IMR-90 (cell line): Measurements from ENCODE around the gene SLC43A2. TPM values are rescaled to one million over a fixed set of nuclear protein-coding genes. Genes with fewer than 3 reads are reported as not detected.
A peak's percentile ranks its signal among the peaks of the same experiment; 100 is the strongest.

Source experiments
- ATAC-seq: fragments of 200-7000 bp; cut with Tn5 transposase; 2 replicates; pipeline ENCODE4 v1.9.1; 2020; ENCODE audit warnings: low read depth, mild to moderate bottlenecking, moderate library complexity
- BruUV-seq: library from RNA; stranded (reverse); fragments of 400-500 nt; replicated peaks from 2 replicates; lab custom pipeline; 2021; lab: Mats Ljungman, UMichigan
- CTCF ChIA-PET: fragments of 300-600 bp; formaldehyde crosslinking; extraction: SDS; loops from one replicate; lab custom pipeline; 2021; ENCODE audit warnings: antibody characterized with exemption; lab: Yijun Ruan, JAX
- POLR2A ChIA-PET: fragments of 300-600 bp; sonication (Branson Sonifier 250); formaldehyde crosslinking; loops from one replicate; lab custom pipeline; 2022; ENCODE audit warnings: antibody characterized with exemption; ENCODE audit not compliant: unreplicated experiment; lab: Charles Lee
- DNase-seq: peaks from one replicate; pipeline ENCODE4 v3.0.0; 2013
- H2AFZ ChIP-seq: replicated peaks from 2 replicates; pipeline ENCODE3; 2013; ENCODE audit warnings: low read length, mild to moderate bottlenecking; ENCODE audit not compliant: poor library complexity
- H2AK5ac ChIP-seq: 2 replicates; pipeline ENCODE4 v1.6.1; 2013; ENCODE audit warnings: low read depth, low read length, inconsistent platforms
- H2AK9ac ChIP-seq: replicated peaks from 2 replicates; pipeline ENCODE3; 2013; ENCODE audit warnings: mild to moderate bottlenecking, low read depth, low read length, moderate library complexity; ENCODE audit not compliant: poor library complexity
- H2BK120ac ChIP-seq: 2 replicates; pipeline ENCODE4 v1.6.1; 2013; ENCODE audit warnings: low read depth, low read length, inconsistent platforms
- H2BK15ac ChIP-seq: 3 replicates; pipeline ENCODE4 v1.6.1; 2013; ENCODE audit warnings: low read depth, low read length, inconsistent platforms
- H2BK20ac ChIP-seq: 2 replicates; pipeline ENCODE4 v1.6.1; 2013; ENCODE audit warnings: low read depth, mild to moderate bottlenecking, inconsistent platforms, low read length, moderate library complexity
- H2BK5ac ChIP-seq: 2 replicates; pipeline ENCODE4 v1.6.1; 2013; ENCODE audit warnings: mild to moderate bottlenecking, low read depth, low read length, inconsistent platforms; ENCODE audit not compliant: poor library complexity, severe bottlenecking
- H3K14ac ChIP-seq: replicated peaks from 2 replicates; pipeline ENCODE4 v1.6.1; 2013; ENCODE audit warnings: low read depth, low read length, inconsistent platforms
- H3K18ac ChIP-seq: 2 replicates; pipeline ENCODE4 v1.6.1; 2013; ENCODE audit warnings: low read depth, low read length, control low read depth
- H3K23ac ChIP-seq: 2 replicates; pipeline ENCODE4 v1.6.1; 2013; ENCODE audit warnings: low read depth, low read length, inconsistent platforms
- H3K27ac ChIP-seq: 2 replicates; pipeline ENCODE4 v1.5.1; 2013; ENCODE audit warnings: mild to moderate bottlenecking, control low read depth, low read length; ENCODE audit not compliant: insufficient read depth
- H3K27me3 ChIP-seq: 2 replicates; pipeline ENCODE4 v1.6.1; 2013; ENCODE audit warnings: low read length; ENCODE audit not compliant: control insufficient read depth, insufficient read depth
- H3K36me3 ChIP-seq: 2 replicates; pipeline ENCODE4 v1.6.1; 2013; ENCODE audit warnings: low read length, mixed read lengths; ENCODE audit not compliant: control insufficient read depth, insufficient read depth
- H3K4ac ChIP-seq: 2 replicates; pipeline ENCODE4 v1.6.1; 2013; ENCODE audit warnings: low read depth, low read length, inconsistent platforms
- H3K4me1 ChIP-seq: 2 replicates; pipeline ENCODE4 v1.6.1; 2013; ENCODE audit warnings: low read length, mixed read lengths; ENCODE audit not compliant: control insufficient read depth, insufficient read depth
- H3K4me2 ChIP-seq: 2 replicates; pipeline ENCODE4 v1.6.1; 2013; ENCODE audit warnings: low read depth, mild to moderate bottlenecking, control low read depth, low read length, moderate library complexity
- H3K4me3 ChIP-seq: 2 replicates; pipeline ENCODE4 v1.5.1; 2013; ENCODE audit warnings: low read depth, mild to moderate bottlenecking, control low read depth, low read length, moderate library complexity; ENCODE audit not compliant: insufficient read depth
- H3K56ac ChIP-seq: 2 replicates; pipeline ENCODE4 v1.6.1; 2013; ENCODE audit warnings: low read length, inconsistent platforms; ENCODE audit not compliant: insufficient read depth; ENCODE audit errors: extremely low read depth
- H3K79me1 ChIP-seq, 2 experiments: 2 replicates each; pipeline ENCODE4 v1.6.1; 2013; ENCODE audit warnings: low read length in 2 of 2, inconsistent platforms in 1 of 2, low read depth in 1 of 2
- H3K9ac ChIP-seq: 2 replicates; pipeline ENCODE4 v1.6.1; 2013; ENCODE audit warnings: low read depth, low read length, control low read depth
- H3K9me1 ChIP-seq: 2 replicates; pipeline ENCODE4 v1.6.1; 2013; ENCODE audit warnings: low read length, inconsistent platforms; ENCODE audit not compliant: insufficient read depth
- H3K9me3 ChIP-seq: 2 replicates; pipeline ENCODE4 v1.6.1; 2013; ENCODE audit warnings: low read length; ENCODE audit not compliant: control insufficient read depth, insufficient read depth
- H4K20me1 ChIP-seq: 2 replicates; pipeline ENCODE4 v1.6.1; 2013; ENCODE audit warnings: low read length, inconsistent platforms; ENCODE audit not compliant: insufficient read depth
- H4K5ac ChIP-seq: 2 replicates; pipeline ENCODE4 v1.6.1; 2013; ENCODE audit warnings: mild to moderate bottlenecking, low read depth, low read length, control low read depth
- H4K8ac ChIP-seq, 2 experiments: 2 replicates each; pipeline ENCODE4 v1.6.1; 2013; ENCODE audit warnings: low read depth in 2 of 2, low read length in 2 of 2, control low read depth in 1 of 2, inconsistent platforms in 1 of 2
- H4K91ac ChIP-seq: 2 replicates; pipeline ENCODE4 v1.6.1; 2013; ENCODE audit warnings: low read depth, low read length, inconsistent platforms; ENCODE audit not compliant: insufficient read depth
- CEBPB ChIP-seq: IDR thresholded peaks from 2 replicates; pipeline ENCODE4 v1.6.1; 2012; ENCODE audit warnings: low read depth, low read length, improper control_type of control experiment
- CHD1 ChIP-seq: IDR thresholded peaks from 2 replicates; pipeline ENCODE4 v1.6.1; 2012; ENCODE audit warnings: low read depth, low read length, improper control_type of control experiment
- FOS ChIP-seq: fragments of 150-350 bp; IDR thresholded peaks from 2 replicates; pipeline ENCODE4 v1.6.1; 2016; ENCODE audit warnings: low read depth, low read length
- MAZ ChIP-seq: IDR thresholded peaks from 2 replicates; pipeline ENCODE4 v1.6.1; 2012; ENCODE audit warnings: low read depth, mild to moderate bottlenecking, low read length, improper control_type of control experiment, moderate library complexity, borderline replicate concordance
- MXI1 ChIP-seq: IDR thresholded peaks from 2 replicates; pipeline ENCODE4 v1.6.1; 2012; ENCODE audit warnings: low read depth, mild to moderate bottlenecking, low read length, moderate library complexity, borderline replicate concordance
- NFE2L2 ChIP-seq: fragments of 150-350 bp; IDR thresholded peaks from 2 replicates; pipeline ENCODE4 v1.6.1; 2016; ENCODE audit warnings: low read depth, mild to moderate bottlenecking, low read length
- POLR2A ChIP-seq: IDR thresholded peaks from 2 replicates; pipeline ENCODE4 v1.6.1; 2012; ENCODE audit warnings: mild to moderate bottlenecking, low read depth, low read length
- RAD21 ChIP-seq: IDR thresholded peaks from 2 replicates; pipeline ENCODE4 v1.6.1; 2012; ENCODE audit warnings: low read length, improper control_type of control experiment
- RFX5 ChIP-seq: IDR thresholded peaks from 2 replicates; pipeline ENCODE4 v1.8.0; 2012; ENCODE audit warnings: low read depth, mild to moderate bottlenecking, low read length, moderate library complexity
- SMC3 ChIP-seq: fragments of 150-350 bp; IDR thresholded peaks from 2 replicates; pipeline ENCODE4 v1.6.1; 2016; ENCODE audit warnings: low read depth, mild to moderate bottlenecking, antibody characterized with exemption, low read length, moderate library complexity
- WGBS, 2 experiments: methylation state at CpG; one replicate each; pipeline versions ENCODE4 v1.1.5 to v1.1.7; 2013; ENCODE audit warnings: missing lambda C conversion rate in 2 of 2; ENCODE audit not compliant: insufficient read length in 1 of 2; ENCODE audit errors: extremely low coverage in 2 of 2; 5-methylcytosine and 5-hydroxymethylcytosine counted together
- dilution Hi-C: fragments of 300-500 bp; cut with HindIII; formaldehyde crosslinking; loops from one replicate; pipeline ENCODE4 v1.14.3; 2018; ENCODE audit warnings: low sequenced_read_pairs; ENCODE audit not compliant: unreplicated experiment
- in situ Hi-C: fragments of 300-500 bp; cut with MboI; formaldehyde crosslinking; loops from 3 replicates; pipeline ENCODE4 v1.14.3; 2019; ENCODE audit warnings: low sequenced_read_pairs, inconsistent platforms, mixed read lengths
- intact Hi-C: fragments of 100-400 bp; cut with micrococcal nuclease; formaldehyde crosslinking; loops from 2 replicates; pipeline ENCODE4 v1.10.0; 2022
- polyA plus RNA-seq, 3 experiments: library from polyadenylated mRNA; depleted of rRNA; stranded (reverse); fragments of >200 nt; gene quantifications; 2 replicates each; pipeline ENCODE4 v1.2.3, GENCODE V29; 2012; ENCODE audit warnings: low replicate concordance in 1 of 3
- total RNA-seq: library from RNA; depleted of rRNA; stranded (reverse); fragments of >200 nt; gene quantifications from 2 replicates; pipeline ENCODE4 v1.2.3, GENCODE V29; 2012
- TF ChIP-seq, protein P1 (sequence below): fragments of 150-350 bp; IDR thresholded peaks from 2 replicates; pipeline ENCODE4 v1.6.1; 2017; ENCODE audit warnings: mild to moderate bottlenecking, antibody characterized with exemption, low read length, low read depth
- TF ChIP-seq, protein P2 (sequence below): conservative IDR thresholded peaks from 2 replicates; pipeline ENCODE4 v1.5.1; 2012; ENCODE audit warnings: mild to moderate bottlenecking, low read depth, low read length, improper control_type of control experiment
- TF ChIP-seq, protein P3 (sequence below): fragments of 150-350 bp; IDR thresholded peaks from 2 replicates; pipeline ENCODE4 v1.6.1; 2016; ENCODE audit warnings: low read depth, mild to moderate bottlenecking, low read length, moderate library complexity, borderline replicate concordance

Gene SLC43A2
- total and polyA plus RNA-seq, 2 of the 4 experiments (the other 2 are of a cell fraction) = 3.8 to 9.0 TPM

DNA sequence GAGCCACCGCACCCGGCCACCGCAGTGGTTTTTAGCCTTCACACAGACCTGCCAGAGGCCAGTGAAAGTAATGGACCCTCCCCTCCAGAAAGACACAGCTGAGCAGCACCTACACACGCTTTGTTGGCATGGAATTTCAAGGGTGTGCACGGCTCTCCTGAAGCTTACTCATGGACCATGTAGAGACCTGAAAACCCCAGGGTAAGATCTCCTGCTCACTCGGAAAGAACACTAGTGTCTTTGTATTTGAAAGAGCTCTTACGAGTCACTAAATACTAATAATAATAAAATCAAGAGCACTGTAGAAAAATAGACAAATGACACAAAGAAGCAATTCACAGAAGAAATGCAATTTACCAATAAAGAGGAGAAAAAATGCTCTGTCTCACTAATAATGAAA is 20.0 kb downstream of the SLC43A2 start:
- H3K23ac ChIP-seq = no peak overlapping the region
- no peak overlapping the region for H2BK15ac ChIP-seq
- no TSS peak for BruUV-seq
- H3K4me3 ChIP-seq = no peak overlapping the region
- no peak overlapping the region for H2BK120ac ChIP-seq
- no peak overlapping the region for H2AFZ ChIP-seq
- dilution Hi-C loops (no loop called here), intact Hi-C loops (no loop called here), in situ Hi-C loops (no loop called here)
- POLR2A ChIA-PET = no interaction called here
- TF ChIP-seq MAZ (no peak), CEBPB (no peak), CHD1 (no peak), FOS (no peak), POLR2A (no peak), SMC3 (no peak), MXI1 (no peak), RAD21 (no peak), NFE2L2 (no peak), RFX5 (no peak)
- TF ChIP-seq, protein P1, sequence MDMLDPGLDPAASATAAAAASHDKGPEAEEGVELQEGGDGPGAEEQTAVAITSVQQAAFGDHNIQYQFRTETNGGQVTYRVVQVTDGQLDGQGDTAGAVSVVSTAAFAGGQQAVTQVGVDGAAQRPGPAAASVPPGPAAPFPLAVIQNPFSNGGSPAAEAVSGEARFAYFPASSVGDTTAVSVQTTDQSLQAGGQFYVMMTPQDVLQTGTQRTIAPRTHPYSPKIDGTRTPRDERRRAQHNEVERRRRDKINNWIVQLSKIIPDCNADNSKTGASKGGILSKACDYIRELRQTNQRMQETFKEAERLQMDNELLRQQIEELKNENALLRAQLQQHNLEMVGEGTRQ = no peak
- TF ChIP-seq, protein P2, sequence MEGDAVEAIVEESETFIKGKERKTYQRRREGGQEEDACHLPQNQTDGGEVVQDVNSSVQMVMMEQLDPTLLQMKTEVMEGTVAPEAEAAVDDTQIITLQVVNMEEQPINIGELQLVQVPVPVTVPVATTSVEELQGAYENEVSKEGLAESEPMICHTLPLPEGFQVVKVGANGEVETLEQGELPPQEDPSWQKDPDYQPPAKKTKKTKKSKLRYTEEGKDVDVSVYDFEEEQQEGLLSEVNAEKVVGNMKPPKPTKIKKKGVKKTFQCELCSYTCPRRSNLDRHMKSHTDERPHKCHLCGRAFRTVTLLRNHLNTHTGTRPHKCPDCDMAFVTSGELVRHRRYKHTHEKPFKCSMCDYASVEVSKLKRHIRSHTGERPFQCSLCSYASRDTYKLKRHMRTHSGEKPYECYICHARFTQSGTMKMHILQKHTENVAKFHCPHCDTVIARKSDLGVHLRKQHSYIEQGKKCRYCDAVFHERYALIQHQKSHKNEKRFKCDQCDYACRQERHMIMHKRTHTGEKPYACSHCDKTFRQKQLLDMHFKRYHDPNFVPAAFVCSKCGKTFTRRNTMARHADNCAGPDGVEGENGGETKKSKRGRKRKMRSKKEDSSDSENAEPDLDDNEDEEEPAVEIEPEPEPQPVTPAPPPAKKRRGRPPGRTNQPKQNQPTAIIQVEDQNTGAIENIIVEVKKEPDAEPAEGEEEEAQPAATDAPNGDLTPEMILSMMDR = no peak
- TF ChIP-seq, protein P3, sequence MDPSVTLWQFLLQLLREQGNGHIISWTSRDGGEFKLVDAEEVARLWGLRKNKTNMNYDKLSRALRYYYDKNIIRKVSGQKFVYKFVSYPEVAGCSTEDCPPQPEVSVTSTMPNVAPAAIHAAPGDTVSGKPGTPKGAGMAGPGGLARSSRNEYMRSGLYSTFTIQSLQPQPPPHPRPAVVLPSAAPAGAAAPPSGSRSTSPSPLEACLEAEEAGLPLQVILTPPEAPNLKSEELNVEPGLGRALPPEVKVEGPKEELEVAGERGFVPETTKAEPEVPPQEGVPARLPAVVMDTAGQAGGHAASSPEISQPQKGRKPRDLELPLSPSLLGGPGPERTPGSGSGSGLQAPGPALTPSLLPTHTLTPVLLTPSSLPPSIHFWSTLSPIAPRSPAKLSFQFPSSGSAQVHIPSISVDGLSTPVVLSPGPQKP = no peak
- H2BK5ac ChIP-seq = no peak overlapping the region
- 85% methylated on average over 4 of the region's 7 CpGs; no CpG with 5 or more reads in 1 of the 2 experiments for WGBS, 2 experiments
- H3K9me3 ChIP-seq = no peaks in the 10 kb centered on the region
- H3K27ac ChIP-seq = no peak overlapping the region
- ATAC-seq = no peak
- no peak overlapping the region for H3K56ac ChIP-seq
- no peak overlapping the region for H4K91ac ChIP-seq
- CTCF ChIA-PET = no interaction called here
- no peaks in the 10 kb centered on the region; the same call in 1 of the 2 replicates for H3K9me1 ChIP-seq
- no peak overlapping the region for H2BK20ac ChIP-seq
- no peak overlapping the region for H4K5ac ChIP-seq
- H2AK9ac ChIP-seq = no peak overlapping the region
- no peaks in the 10 kb centered on the region for H4K20me1 ChIP-seq
- H3K4me1 ChIP-seq = peaks cover 6% of the 10 kb centered on the region; the same call in 1 of the 2 replicates
- no peak overlapping the region for H2AK5ac ChIP-seq
- no peaks in the 10 kb centered on the region for H3K79me1 ChIP-seq
- H3K4me2 ChIP-seq = no peak overlapping the region
- H3K9ac ChIP-seq = no peak overlapping the region
- DNase-seq = peak; percentile 33
- H3K36me3 ChIP-seq = no peaks in the 10 kb centered on the region
- H4K8ac ChIP-seq = no peak overlapping the region
- H3K4ac ChIP-seq = no peak overlapping the region
- no peaks in the 10 kb centered on the region for H3K27me3 ChIP-seq
- no peak overlapping the region for H3K14ac ChIP-seq
- no peak overlapping the region for H3K18ac ChIP-seq
